GM12878 (cell line): ENCODE measurements around the gene NOL3. TPM values are rescaled to one million over a fixed set of nuclear protein-coding genes. Genes with fewer than 3 reads are reported as not detected.

Source experiments
- ATAC-seq: fragments of 200-7000 bp; cut with Tn5 transposase; 3 replicates; pipeline ENCODE4 v1.9.1; 2020; ENCODE audit warnings: mild to moderate bottlenecking, moderate library complexity
- BruUV-seq: library from RNA; stranded (reverse); fragments of 400-500 nt; replicated peaks from 2 replicates; lab custom pipeline; 2021; lab: Mats Ljungman, UMichigan
- CTCF ChIA-PET: fragments of 300-600 bp; sonication (Branson Sonifier 250); formaldehyde crosslinking; extraction: SDS; loops from one replicate; lab custom pipeline; 2021; ENCODE audit warnings: inconsistent platforms; lab: Yijun Ruan, JAX
- POLR2A ChIA-PET: fragments of 350-600 bp; formaldehyde crosslinking; extraction: SDS; loops from one replicate; lab custom pipeline; 2021; ENCODE audit warnings: inconsistent platforms; lab: Charles Lee
- RAD21 ChIA-PET: fragments of 300-600 bp; sonication (Branson Sonifier 250); formaldehyde crosslinking; loops from one replicate; lab custom pipeline; 2023; ENCODE audit warnings: antibody characterized with exemption; ENCODE audit not compliant: unreplicated experiment; lab: Charles Lee
- SMC1A ChIA-PET: fragments of 300-600 bp; sonication (Branson Sonifier 250); formaldehyde crosslinking; loops from one replicate; lab custom pipeline; 2023; ENCODE audit not compliant: unreplicated experiment, uncharacterized antibody; lab: Charles Lee
- DNase-seq: peaks from one replicate; pipeline ENCODE4 v3.0.0-alpha.2; 2011; ENCODE audit warnings: low read depth, low spot score
- FAIRE-seq: peaks from 3 replicates; lab custom pipeline; 2011; peaks lifted over from hg19 to GRCh38; lab: Jason Lieb, UNC
- H2AFZ ChIP-seq: 2 replicates; pipeline ENCODE4 v1.6.0; 2011; ENCODE audit warnings: low read depth, low read length, control low read depth; ENCODE audit not compliant: control insufficient read depth
- H3K27ac ChIP-seq: 2 replicates; pipeline ENCODE4 v1.5.1; 2011; ENCODE audit warnings: control low read depth; ENCODE audit not compliant: control insufficient read depth, insufficient read depth
- H3K27me3 ChIP-seq, 2 experiments: replicated peaks in 1 of 2; 2 replicates each; pipeline versions ENCODE4 v1.6.0 to v1.6.1; 2011; ENCODE audit warnings: low read length in 1 of 2; ENCODE audit not compliant: control insufficient read depth in 2 of 2, insufficient read depth in 2 of 2
- H3K36me3 ChIP-seq, 2 experiments: 2 replicates each; pipeline ENCODE4 v1.5.1; 2011; ENCODE audit warnings: low read length in 1 of 2; ENCODE audit not compliant: control insufficient read depth in 2 of 2, insufficient read depth in 2 of 2
- H3K4me1 ChIP-seq: 2 replicates; pipeline ENCODE4 v1.6.1; 2011; ENCODE audit warnings: mild to moderate bottlenecking, low read length, moderate library complexity, mixed read lengths; ENCODE audit not compliant: control insufficient read depth, insufficient read depth
- H3K4me2 ChIP-seq: 2 replicates; pipeline ENCODE4 v1.6.0; 2011; ENCODE audit warnings: control low read depth; ENCODE audit not compliant: control insufficient read depth, insufficient read depth
- H3K4me3 ChIP-seq: fragments of 200-600 bp; sonication (generic); 2 replicates; pipeline ENCODE4 v1.5.1; 2016
- H3K79me2 ChIP-seq: 2 replicates; pipeline ENCODE4 v1.6.0; 2011; ENCODE audit warnings: low read length; ENCODE audit not compliant: control insufficient read depth, insufficient read depth
- H3K9ac ChIP-seq: 2 replicates; pipeline ENCODE4 v1.8.0; 2011; ENCODE audit warnings: low read length, control low read depth, mixed read lengths; ENCODE audit not compliant: control insufficient read depth, insufficient read depth
- H3K9me3 ChIP-seq: replicated peaks from 3 replicates; pipeline ENCODE4 v1.5.1; 2011; ENCODE audit warnings: mild to moderate bottlenecking, low read length; ENCODE audit not compliant: control insufficient read depth, insufficient read depth
- H4K20me1 ChIP-seq: 2 replicates; pipeline ENCODE4 v1.6.0; 2011; ENCODE audit not compliant: control insufficient read depth, insufficient read depth
- RUNX3 ChIP-seq: IDR thresholded peaks from 2 replicates; pipeline ENCODE4 v1.6.1; 2012; ENCODE audit warnings: low read length, inconsistent platforms
- WGBS: methylation state at CpG from one replicate; pipeline ENCODE4 v1.1.6; 2016; ENCODE audit warnings: low lambda C conversion rate; ENCODE audit not compliant: insufficient replicate concordance, insufficient coverage; ENCODE audit errors: missing lambda C conversion rate; 5-methylcytosine and 5-hydroxymethylcytosine counted together
- in situ Hi-C: fragments of 300-500 bp; cut with MboI; formaldehyde crosslinking; loops from 9 replicates; pipeline ENCODE4 v1.14.3; 2018; ENCODE audit warnings: mixed read lengths
- intact Hi-C: fragments of 100-400 bp; cut with micrococcal nuclease; formaldehyde crosslinking; loops from one replicate; pipeline ENCODE4 v1.14.2; 2022; ENCODE audit not compliant: unreplicated experiment
- polyA plus RNA-seq, 11 experiments: library from polyadenylated mRNA; depleted of rRNA in 4 of 11; unstranded in 6 of 11; stranded (reverse) in 5 of 11; fragments of >200 nt; fragmentation: Nextera tagmentation in 4 of 11; fragmentation: Illumina TruSeq in 1 of 11; extraction: Ambion mirVana in 4 of 11; extraction: Trizol in 1 of 11; gene quantifications; 1 replicate in 1 of 11; 2 replicates in 10 of 11; pipeline versions ENCODE4 v1.2.1 to v1.2.3, GENCODE V29; 2011 to 2016; ENCODE audit warnings: inconsistent platforms in 2 of 11, missing spikeins in 2 of 11, low read depth in 1 of 11
- total RNA-seq, 4 experiments: library from RNA; depleted of rRNA in 3 of 4; stranded (reverse); fragments of >200 nt in 3 of 4; fragmentation: Illumina TruSeq in 1 of 4; extraction: Trizol in 1 of 4; gene quantifications; 2 replicates each; pipeline versions ENCODE4 v1.2.1 to v1.2.3, GENCODE V29; 2013 to 2021
- TF ChIP-seq, protein P1 (sequence below): IDR thresholded peaks from 2 replicates; pipeline ENCODE4 v1.6.1; 2012; ENCODE audit warnings: low read depth, low read length, improper control_type of control experiment

Gene NOL3
- total and polyA plus RNA-seq, 10 of the 15 experiments (the other 5 are each of a cell fraction or from before 2014, with no cell fraction given): 0.31 to 18.4 (median 2.7) TPM

DNA sequence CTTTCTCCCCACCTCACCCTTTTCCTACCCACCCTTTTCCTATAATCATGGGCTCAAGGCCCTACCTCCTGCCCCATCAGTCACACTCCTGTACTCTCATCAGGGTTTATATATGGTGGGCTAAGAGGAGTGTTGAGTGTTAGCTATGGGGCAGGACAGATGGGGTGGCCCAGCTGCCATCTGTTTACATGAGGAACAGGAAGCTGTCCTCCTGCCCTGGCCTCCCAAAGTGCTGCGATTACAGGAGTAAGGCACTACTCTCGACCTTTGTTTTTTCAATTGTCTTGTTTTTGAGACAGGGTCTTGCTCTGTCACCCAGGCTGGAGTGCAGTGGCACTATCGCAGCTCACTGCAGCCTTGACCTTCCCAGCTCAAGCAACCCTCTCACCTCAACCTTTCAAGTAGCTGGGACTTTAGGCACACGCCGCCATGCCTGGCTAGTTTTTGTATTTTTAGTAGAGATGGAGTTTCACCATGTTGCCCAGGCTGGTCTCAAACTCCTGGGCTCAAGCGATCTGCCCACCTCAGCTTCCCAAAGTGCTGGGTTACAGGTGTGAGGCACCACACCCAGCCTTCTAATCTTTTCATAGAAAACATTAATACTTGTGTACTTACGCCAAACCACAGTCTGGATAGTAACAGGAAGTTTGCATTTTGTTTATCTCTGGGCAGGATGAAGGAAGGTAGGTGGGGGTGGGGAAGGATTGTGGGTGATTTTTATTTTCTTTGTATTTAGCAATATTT lies 12.3 kb upstream of the NOL3 start:
- in situ Hi-C loops: loop anchor here (10.0 kb wide), 1 partner anchor 183 kb away; no protein-coding TSS in a partner anchor
- 9% methylated on average over 7 of the region's 7 CpGs for WGBS
- POLR2A ChIA-PET: interaction anchor here (0.5 to 8.2 kb wide), 13 partner anchors 7 to 743 kb away, joined by 3 to 137 read pairs (median 5); partner anchors contain the start of genes B3GNT9, FHOD1, NOL3 and PHAF1
- FAIRE-seq (no peak), DNase-seq (no peak), ATAC-seq (no peak)
- peaks cover 10% of the 10 kb centered on the region; the same call in 1 of the 2 replicates for H4K20me1 ChIP-seq
- TF ChIP-seq, protein P1, sequence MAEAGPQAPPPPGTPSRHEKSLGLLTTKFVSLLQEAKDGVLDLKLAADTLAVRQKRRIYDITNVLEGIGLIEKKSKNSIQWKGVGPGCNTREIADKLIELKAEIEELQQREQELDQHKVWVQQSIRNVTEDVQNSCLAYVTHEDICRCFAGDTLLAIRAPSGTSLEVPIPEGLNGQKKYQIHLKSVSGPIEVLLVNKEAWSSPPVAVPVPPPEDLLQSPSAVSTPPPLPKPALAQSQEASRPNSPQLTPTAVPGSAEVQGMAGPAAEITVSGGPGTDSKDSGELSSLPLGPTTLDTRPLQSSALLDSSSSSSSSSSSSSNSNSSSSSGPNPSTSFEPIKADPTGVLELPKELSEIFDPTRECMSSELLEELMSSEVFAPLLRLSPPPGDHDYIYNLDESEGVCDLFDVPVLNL: no peak
- TF ChIP-seq RUNX3: peak; percentile 13; the same call in 1 of the 2 replicates
- H3K4me3 ChIP-seq: peak overlapping the region; percentile 95
- CTCF ChIA-PET: interaction anchor here (0.7 to 10.0 kb wide), 21 partner anchors 11 to 258 kb away, joined by 3 to 98 read pairs (median 7); partner anchors contain the start of genes CES3, NOL3, TMEM208 and ZDHHC1
- peak overlapping the region; percentile 89 for H3K27ac ChIP-seq
- SMC1A ChIA-PET: interaction anchor here (0.9 to 5.2 kb wide), 17 partner anchors 12 to 278 kb away, joined by 3 to 48 read pairs (median 5); partner anchors contain the start of genes NOL3, PDP2 and TMEM208
- H3K4me1 ChIP-seq: peaks cover 35% of the 10 kb centered on the region
- H3K4me2 ChIP-seq: peak overlapping the region; percentile 88
- no peaks in the 10 kb centered on the region for H3K36me3 ChIP-seq
- H3K9ac ChIP-seq: peak overlapping the region; percentile 87
- H2AFZ ChIP-seq: no peak overlapping the region
- peaks cover 11% of the 10 kb centered on the region for H3K79me2 ChIP-seq
- H3K27me3 ChIP-seq: no peaks in the 10 kb centered on the region
- RAD21 ChIA-PET: interaction anchor here (0.8 to 5.2 kb wide), 7 partner anchors 11 to 144 kb away, joined by 3 to 48 read pairs (median 4); partner anchors contain the start of gene NOL3
- intact Hi-C loops: loop anchor here (5.0 kb wide), 2 partner anchors 56 to 504 kb away; partner anchors contain the start of genes ACD and PARD6A
- BruUV-seq: no TSS peak
- no peaks in the 10 kb centered on the region for H3K9me3 ChIP-seq
